Neuronal stem cell (in vitro differentiated cells): ENCODE measurements around the gene CFAP69.
A peak's percentile ranks its signal among the peaks of the same experiment; 100 is the strongest.

Experiments
- DNase-seq: peaks from one replicate; pipeline ENCODE4 v3.0.0-alpha.2; 2013; ENCODE audit warnings: low spot score
- H2AFZ ChIP-seq: one replicate; pipeline ENCODE4 v1.6.1; 2013; ENCODE audit warnings: mild to moderate bottlenecking, low read length, inconsistent platforms
- H2AK5ac ChIP-seq: 2 replicates; pipeline ENCODE4 v1.6.1; 2013; ENCODE audit warnings: low read depth, mild to moderate bottlenecking, inconsistent platforms, low read length, moderate library complexity, mixed read lengths
- H2BK120ac ChIP-seq: 2 replicates; pipeline ENCODE4 v1.6.1; 2013; ENCODE audit warnings: low read depth, mild to moderate bottlenecking, inconsistent platforms, low read length, moderate library complexity, mixed read lengths
- H2BK12ac ChIP-seq: one replicate; pipeline ENCODE4 v1.6.1; 2013; ENCODE audit warnings: low read length, inconsistent platforms
- H2BK15ac ChIP-seq: 2 replicates; pipeline ENCODE4 v1.6.1; 2013; ENCODE audit warnings: mild to moderate bottlenecking, low read length, inconsistent platforms, mixed read lengths
- H2BK5ac ChIP-seq: one replicate; pipeline ENCODE4 v1.6.1; 2013; ENCODE audit warnings: inconsistent platforms, mild to moderate bottlenecking, low read length, moderate library complexity
- H3K14ac ChIP-seq: one replicate; pipeline ENCODE4 v1.6.1; 2013; ENCODE audit warnings: low read length, inconsistent platforms
- H3K18ac ChIP-seq: 2 replicates; pipeline ENCODE4 v1.6.1; 2013; ENCODE audit warnings: low read length, inconsistent platforms
- H3K23ac ChIP-seq: 2 replicates; pipeline ENCODE4 v1.6.1; 2013; ENCODE audit warnings: low read depth, mild to moderate bottlenecking, mixed read lengths, low read length, inconsistent platforms; ENCODE audit not compliant: poor library complexity
- H3K27ac ChIP-seq: replicated peaks from 3 replicates; pipeline ENCODE4 v1.5.1; 2013; ENCODE audit warnings: low read length, inconsistent platforms
- H3K27me3 ChIP-seq, 3 experiments: 2 replicates each; pipeline ENCODE4 v1.6.1; 2013; ENCODE audit warnings: low read length in 3 of 3, mild to moderate bottlenecking in 2 of 3, inconsistent platforms in 1 of 3, low read depth in 1 of 3, mixed read lengths in 1 of 3, moderate library complexity in 1 of 3; ENCODE audit not compliant: control insufficient read depth in 3 of 3, insufficient read depth in 3 of 3
- H3K36me3 ChIP-seq, 2 donors: replicated peaks in 1 of 2; 2 replicates each; pipeline ENCODE4 v1.6.1; 2013; ENCODE audit warnings: low read length in 2 of 2; ENCODE audit not compliant: control insufficient read depth in 2 of 2, insufficient read depth in 2 of 2
- H3K4ac ChIP-seq: 2 replicates; pipeline ENCODE4 v1.6.1; 2013; ENCODE audit warnings: inconsistent platforms, mild to moderate bottlenecking, low read length, moderate library complexity
- H3K4me1 ChIP-seq, 2 donors: 1 replicate in 1 of 2; 2 replicates in 1 of 2; pipeline ENCODE4 v1.6.1; 2013; ENCODE audit warnings: low read length in 2 of 2, low read depth in 1 of 2; ENCODE audit not compliant: control insufficient read depth in 2 of 2, insufficient read depth in 1 of 2
- H3K4me2 ChIP-seq: one replicate; pipeline ENCODE4 v1.6.1; 2013; ENCODE audit warnings: mild to moderate bottlenecking, low read length, inconsistent platforms; ENCODE audit not compliant: insufficient read depth, poor library complexity, severe bottlenecking
- H3K4me3 ChIP-seq, 2 donors: 2 replicates each; pipeline ENCODE4 v1.5.1; 2013; ENCODE audit warnings: low read length in 2 of 2, mild to moderate bottlenecking in 2 of 2, inconsistent platforms in 1 of 2, moderate library complexity in 1 of 2
- H3K79me1 ChIP-seq: one replicate; pipeline ENCODE4 v1.6.1; 2013; ENCODE audit warnings: low read depth, mild to moderate bottlenecking, inconsistent platforms, low read length, moderate library complexity
- H3K9ac ChIP-seq: one replicate; pipeline ENCODE4 v1.6.1; 2013; ENCODE audit warnings: mild to moderate bottlenecking, low read depth, low read length, inconsistent platforms; ENCODE audit not compliant: poor library complexity
- H3K9me3 ChIP-seq, 2 donors: replicated peaks in 1 of 2; 2 replicates each; pipeline versions ENCODE3 to v1.6.1; 2013; ENCODE audit warnings: low read length in 2 of 2, mild to moderate bottlenecking in 2 of 2, inconsistent platforms in 1 of 2, low read depth in 1 of 2, mixed read lengths in 1 of 2, moderate library complexity in 1 of 2; ENCODE audit not compliant: control insufficient read depth in 2 of 2, insufficient read depth in 1 of 2
- H4K8ac ChIP-seq: one replicate; pipeline ENCODE4 v1.6.1; 2013; ENCODE audit warnings: low read depth, mild to moderate bottlenecking, inconsistent platforms, low read length, moderate library complexity
- H4K91ac ChIP-seq: one replicate; pipeline ENCODE4 v1.6.1; 2013; ENCODE audit warnings: low read length, low read depth, mild to moderate bottlenecking, inconsistent platforms; ENCODE audit not compliant: poor library complexity
- WGBS, 2 donors: extraction: QIAGEN DNeasy Blood & Tissue Kit; methylation state at CpG; one replicate each; pipeline ENCODE4 v1.1.7; 2013; ENCODE audit warnings: missing lambda C conversion rate in 2 of 2, mixed read lengths in 1 of 2; ENCODE audit not compliant: insufficient read length in 2 of 2, insufficient replicate concordance in 1 of 2; ENCODE audit errors: extremely low coverage in 2 of 2; 5-methylcytosine and 5-hydroxymethylcytosine counted together

Gene CFAP69

GRCh38 chr7:90269163-90269562, 24.2 kb downstream of the CFAP69 start:
- Histone ChIP-seq H3K27ac (no peak overlapping the region), H3K4me3 (no peak overlapping the region), H3K23ac (no peak overlapping the region), H2BK12ac (no peak overlapping the region), H3K27me3 (no peaks in the 10 kb centered on the region), H3K18ac (no peak overlapping the region), H3K14ac (no peak overlapping the region), H2BK5ac (no peak overlapping the region), H3K4me1 (no peaks in the 10 kb centered on the region), H3K9me3 (no peaks in the 10 kb centered on the region), H2BK15ac (no peak overlapping the region), H4K91ac (no peak overlapping the region), H3K4me2 (no peak overlapping the region), H3K36me3 (no peaks in the 10 kb centered on the region), H2AK5ac (no peak overlapping the region), H3K4ac (no peak overlapping the region), H4K8ac (no peak overlapping the region), H3K79me1 (no peaks in the 10 kb centered on the region), H2AFZ (peak overlapping the region; percentile 0), H3K9ac (no peak overlapping the region), H2BK120ac (no peak overlapping the region)
- no peak for DNase-seq
- WGBS, 2 donors, result no CpG with 5 or more reads among the region's 1 CpG

GRCh38 chr7:90270431-90271178, 25.6 kb downstream of the CFAP69 start:
- WGBS, 2 donors, result no CpG with 5 or more reads among the region's 2 CpGs
- Histone ChIP-seq H4K8ac (no peak overlapping the region), H3K4me3 (no peak overlapping the region), H3K4me2 (no peak overlapping the region), H3K9ac (no peak overlapping the region), H2BK5ac (no peak overlapping the region), H2BK120ac (no peak overlapping the region), H3K14ac (no peak overlapping the region), H3K23ac (no peak overlapping the region), H2BK12ac (no peak overlapping the region), H3K36me3 (no peaks in the 10 kb centered on the region), H3K4ac (no peak overlapping the region), H3K9me3 (no peaks in the 10 kb centered on the region), H2BK15ac (no peak overlapping the region), H4K91ac (no peak overlapping the region), H2AFZ (no peak overlapping the region), H3K27me3 (no peaks in the 10 kb centered on the region), H3K27ac (no peak overlapping the region), H3K18ac (no peak overlapping the region), H3K4me1 (no peaks in the 10 kb centered on the region), H3K79me1 (no peaks in the 10 kb centered on the region), H2AK5ac (no peak overlapping the region)
- no peak for DNase-seq

GRCh38 chr7:90271753-90272152, 26.8 kb downstream of the CFAP69 start:
- H3K4me1 ChIP-seq, result no peaks in the 10 kb centered on the region

GRCh38 chr7:90272242-90272641, 27.3 kb downstream of the CFAP69 start:
- Histone ChIP-seq H3K36me3 (no peaks in the 10 kb centered on the region), H4K8ac (no peak overlapping the region), H3K4me2 (no peak overlapping the region), H3K9me3 (no peaks in the 10 kb centered on the region), H3K4me1 (no peaks in the 10 kb centered on the region), H4K91ac (no peak overlapping the region), H3K23ac (no peak overlapping the region), H3K14ac (no peak overlapping the region), H3K18ac (no peak overlapping the region), H2AK5ac (no peak overlapping the region), H3K27ac (no peak overlapping the region), H2BK12ac (no peak overlapping the region), H3K4ac (no peak overlapping the region), H3K27me3 (no peaks in the 10 kb centered on the region), H3K9ac (no peak overlapping the region), H2BK120ac (no peak overlapping the region), H2BK5ac (no peak overlapping the region), H2BK15ac (no peak overlapping the region), H3K4me3 (no peak overlapping the region), H2AFZ (no peak overlapping the region), H3K79me1 (no peaks in the 10 kb centered on the region)
- no CpG with 5 or more reads among the region's 2 CpGs for WGBS, 2 donors
- DNase-seq, result no peak

More at GRCh38 chr7:90271753-90272152, 26.8 kb downstream of the CFAP69 start:
- DNase-seq, result no peak
- no peak overlapping the region for H3K4me3 ChIP-seq
- H3K4ac ChIP-seq, result no peak overlapping the region
- H3K23ac ChIP-seq, result no peak overlapping the region
- no peak overlapping the region for H4K91ac ChIP-seq
- H3K79me1 ChIP-seq, result no peaks in the 10 kb centered on the region
- no peaks in the 10 kb centered on the region for H3K36me3 ChIP-seq
- no peak overlapping the region for H2BK5ac ChIP-seq
- H2AFZ ChIP-seq, result no peak overlapping the region
- no peak overlapping the region for H3K4me2 ChIP-seq
- no peak overlapping the region for H2BK120ac ChIP-seq
- H3K27me3 ChIP-seq, result no peaks in the 10 kb centered on the region
- WGBS, 2 donors, result no CpG with 5 or more reads among the region's 2 CpGs
- no peak overlapping the region for H2AK5ac ChIP-seq
- H3K14ac ChIP-seq, result no peak overlapping the region
- no peaks in the 10 kb centered on the region for H3K9me3 ChIP-seq
- no peak overlapping the region for H3K18ac ChIP-seq
- no peak overlapping the region for H4K8ac ChIP-seq
- H3K9ac ChIP-seq, result no peak overlapping the region
- H2BK15ac ChIP-seq, result no peak overlapping the region
- no peak overlapping the region for H2BK12ac ChIP-seq
- no peak overlapping the region for H3K27ac ChIP-seq
